GM10266 (cell line): ENCODE measurements around the gene ARHGEF39.

Experiments used
- DNase-seq: peaks from one replicate; pipeline ENCODE4 v3.0.0; 2012; ENCODE audit errors: extremely low spot score
- CTCF ChIP-seq: IDR thresholded peaks from 2 replicates; pipeline ENCODE4 v1.5.1; 2012; ENCODE audit warnings: mild to moderate bottlenecking, low read depth; ENCODE audit not compliant: control insufficient read depth, insufficient read depth; ENCODE audit errors: missing control alignments

Gene ARHGEF39

GRCh38 chr9:35674025-35674361, 9.0 kb upstream of the ARHGEF39 start:
- no peak for DNase-seq
- no peak for TF ChIP-seq CTCF

GRCh38 chr9:35673132-35674024, 8.4 kb upstream of the ARHGEF39 start, which contains the start of gene CA9:
TSS of gene CA9 (plus strand) at chr9:35673928. CDS start at chr9:35673960, 32 bp downstream.
- no peak for TF ChIP-seq CTCF
- no peak for DNase-seq

- no peak for TF ChIP-seq CTCF
- DNase-seq, result no peak
Observed at GRCh38 chr9:35669331-35670145, 4.5 kb upstream of the ARHGEF39 start.

- no peak for TF ChIP-seq CTCF
- no peak for DNase-seq
Observed at GRCh38 chr9:35667939-35668338, 2.9 kb upstream of the ARHGEF39 start.

- TF ChIP-seq CTCF, result no peak
- DNase-seq, result no peak
Observed at GRCh38 chr9:35666549-35666948, 1.6 kb upstream of the ARHGEF39 start.

GRCh38 chr9:35666045-35666444, 1.1 kb upstream of the ARHGEF39 start:
- DNase-seq, result no peak
- no peak for TF ChIP-seq CTCF

GRCh38 chr9:35665471-35665818, 450 bp upstream of the ARHGEF39 start:
- no peak for TF ChIP-seq CTCF

More at GRCh38 chr9:35665471-35665818, 450 bp upstream of the ARHGEF39 start:
- DNase-seq, result no peak
